GM12892 (cell line): Measurements from ENCODE around the gene PKMYT1.
A peak's percentile ranks its signal among the peaks of the same experiment; 100 is the strongest.
"Not testable (repeated sequence)": the region's sequence is repeated elsewhere in the genome, so short reads cannot be mapped to it uniquely, and the experiment has no call there.

Experiments used
- DNase-seq: peaks from one replicate; pipeline ENCODE4 v3.0.0; 2011; ENCODE audit not compliant: insufficient read length
- FAIRE-seq: peaks from 2 replicates; lab custom pipeline; 2011; peaks lifted over from hg19 to GRCh38; lab: Jason Lieb, UNC
- POLR2A ChIP-seq: IDR thresholded peaks from 2 replicates; pipeline ENCODE4 v1.6.1; 2011; ENCODE audit warnings: low read depth, low read length, control low read depth
- POLR2AphosphoS5 ChIP-seq: IDR thresholded peaks from 2 replicates; pipeline ENCODE4 v1.6.1; 2011; ENCODE audit warnings: low read depth, low read length, control low read depth
- TAF1 ChIP-seq: IDR thresholded peaks from 2 replicates; pipeline ENCODE4 v1.6.1; 2011; ENCODE audit warnings: low read depth, mild to moderate bottlenecking, control low read depth, low read length, borderline replicate concordance

The PKMYT1 gene

DNA sequence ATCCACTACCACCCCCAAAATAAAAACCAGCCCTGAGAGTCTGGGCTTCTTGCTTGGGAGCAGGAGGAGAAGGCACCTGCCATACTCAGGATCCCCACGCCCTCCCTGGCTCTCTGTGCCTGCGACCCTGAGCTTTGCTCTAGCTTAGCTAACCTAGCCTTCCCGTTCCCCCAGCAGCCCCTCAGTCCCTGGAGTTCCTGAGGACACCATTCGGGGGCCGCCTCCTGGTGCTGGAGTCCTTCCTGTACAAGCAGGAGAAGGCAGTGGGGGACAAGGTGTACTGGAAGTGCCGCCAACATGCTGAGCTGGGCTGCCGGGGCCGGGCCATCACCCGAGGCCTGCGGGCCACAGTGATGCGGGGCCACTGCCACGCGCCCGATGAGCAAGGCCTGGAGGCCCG, 50.0 kb downstream of the PKMYT1 start:
- DNase-seq: no peak
- FAIRE-seq: no peak
- no peak for TF ChIP-seq TAF1
- TF ChIP-seq POLR2A: no peak
- no peak for TF ChIP-seq POLR2AphosphoS5

DNA sequence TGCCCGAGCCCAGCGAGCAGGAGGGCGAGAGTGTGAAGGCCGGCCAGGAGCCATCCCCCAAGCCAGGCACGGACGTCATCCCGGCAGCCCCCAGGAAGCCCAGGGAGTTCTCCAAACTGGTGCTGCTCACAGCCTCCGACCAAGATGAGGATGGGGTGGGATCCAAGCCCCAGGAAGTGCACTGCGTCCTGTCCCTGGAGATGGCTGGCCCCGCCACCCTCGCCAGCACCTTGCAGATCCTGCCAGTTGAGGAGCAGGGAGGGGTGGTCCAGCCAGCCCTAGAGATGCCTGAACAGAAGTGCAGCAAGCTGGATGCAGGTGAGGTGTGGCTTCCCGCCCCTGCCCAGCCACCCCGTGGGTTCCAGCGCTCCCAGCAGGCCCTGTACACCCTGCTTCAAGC, 50.6 kb downstream of the PKMYT1 start:
- FAIRE-seq (no peak), DNase-seq (no peak)
- TF ChIP-seq TAF1 (no peak), POLR2A (no peak), POLR2AphosphoS5 (no peak)

DNA sequence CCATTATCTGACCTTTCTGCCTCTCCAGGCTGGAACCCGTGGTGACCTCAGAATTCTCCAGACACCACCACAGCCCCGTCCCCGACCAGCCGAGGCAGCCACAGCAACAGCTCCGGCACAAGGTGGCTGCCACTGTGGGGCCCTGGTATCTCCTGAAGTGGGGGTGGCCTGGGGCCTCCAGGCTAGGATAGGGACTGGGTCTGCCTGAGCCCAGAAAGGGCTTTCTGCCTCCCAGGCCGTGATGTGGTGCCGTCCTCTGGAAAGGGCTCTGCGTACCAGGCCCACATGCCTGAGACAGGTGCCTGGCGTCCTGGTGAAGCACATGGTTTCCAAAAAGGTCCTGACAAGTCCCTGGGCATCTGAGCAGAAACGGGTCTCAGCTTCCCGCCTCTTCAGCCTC, 51.5 kb downstream of the PKMYT1 start:
- no peak for FAIRE-seq
- DNase-seq: no peak
- TF ChIP-seq TAF1: no peak
- no peak for TF ChIP-seq POLR2AphosphoS5
- TF ChIP-seq POLR2A: no peak

DNA sequence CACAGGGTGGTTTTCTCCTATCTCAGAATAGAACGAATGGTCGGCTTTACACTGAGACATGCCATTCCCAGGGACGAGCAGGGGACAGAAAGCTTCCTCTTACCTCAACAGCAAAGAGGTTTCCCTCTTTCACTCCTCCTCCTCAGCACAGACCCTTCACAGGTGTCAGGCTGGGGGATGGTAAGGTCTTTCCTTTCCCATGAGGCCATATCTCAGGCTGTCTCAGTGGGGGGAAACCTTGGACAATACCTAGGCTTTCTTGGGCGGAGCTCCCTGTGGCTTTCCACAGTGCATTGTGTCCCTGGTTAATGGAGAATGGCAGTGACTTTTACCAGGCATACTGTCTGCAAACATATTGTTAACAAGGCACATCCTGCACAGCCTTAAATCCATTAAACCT, 52.1 kb downstream of the PKMYT1 start:
- not testable (repeated sequence) for DNase-seq, FAIRE-seq

DNA sequence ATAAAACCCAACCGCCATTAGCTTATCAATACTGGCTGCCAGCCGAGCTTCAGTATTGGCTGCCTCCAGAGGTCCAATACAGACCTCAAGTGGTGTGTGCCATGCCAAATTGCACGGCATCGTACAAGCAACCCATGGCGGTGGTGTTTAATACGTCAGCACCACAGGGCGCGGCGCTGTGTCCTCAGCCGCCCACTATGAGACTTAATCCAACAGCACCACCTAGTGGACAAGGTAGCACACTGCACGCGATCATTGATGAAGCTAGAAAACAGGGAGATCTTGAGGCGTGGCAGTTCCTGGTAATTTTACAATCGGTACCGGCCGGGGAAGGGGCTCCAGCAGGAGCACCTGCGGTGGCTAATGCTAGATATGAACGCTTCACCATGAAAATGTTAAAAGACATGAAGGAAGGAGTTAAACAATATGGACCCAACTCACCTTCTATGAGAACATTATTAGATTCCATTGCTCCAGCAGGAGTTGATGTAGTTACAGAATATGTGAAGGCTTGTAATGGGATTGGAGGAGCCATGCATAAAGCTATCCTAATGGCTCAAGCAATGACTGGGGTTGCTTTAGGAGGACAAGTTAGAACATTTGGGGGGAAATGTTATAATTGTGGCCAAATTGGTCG, 53.1 kb downstream of the PKMYT1 start:
- no peak for TF ChIP-seq POLR2A
- TF ChIP-seq TAF1: no peak
- peak; percentile 48 for DNase-seq
- FAIRE-seq: peak; percentile 99

DNA sequence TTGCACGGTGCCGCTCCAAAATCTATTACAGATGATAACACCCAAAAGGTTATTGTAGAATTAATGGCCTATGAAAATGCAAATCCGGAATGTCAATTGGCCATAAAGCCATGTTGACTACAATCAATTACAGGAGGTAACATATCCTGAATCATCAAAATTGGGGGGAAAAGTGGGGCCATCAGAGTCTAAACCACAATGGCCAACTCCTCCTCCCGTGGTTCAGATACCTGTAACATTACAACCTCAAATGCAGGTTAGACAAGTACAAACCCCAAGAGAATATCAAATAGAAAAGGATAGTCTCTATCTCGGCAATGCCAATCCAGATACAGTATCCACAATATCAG, 53.6 kb downstream of the PKMYT1 start:
- DNase-seq: no peak
- peak; percentile 21 for FAIRE-seq
- TF ChIP-seq POLR2AphosphoS5 (no peak), POLR2A (no peak), TAF1 (no peak)

DNA sequence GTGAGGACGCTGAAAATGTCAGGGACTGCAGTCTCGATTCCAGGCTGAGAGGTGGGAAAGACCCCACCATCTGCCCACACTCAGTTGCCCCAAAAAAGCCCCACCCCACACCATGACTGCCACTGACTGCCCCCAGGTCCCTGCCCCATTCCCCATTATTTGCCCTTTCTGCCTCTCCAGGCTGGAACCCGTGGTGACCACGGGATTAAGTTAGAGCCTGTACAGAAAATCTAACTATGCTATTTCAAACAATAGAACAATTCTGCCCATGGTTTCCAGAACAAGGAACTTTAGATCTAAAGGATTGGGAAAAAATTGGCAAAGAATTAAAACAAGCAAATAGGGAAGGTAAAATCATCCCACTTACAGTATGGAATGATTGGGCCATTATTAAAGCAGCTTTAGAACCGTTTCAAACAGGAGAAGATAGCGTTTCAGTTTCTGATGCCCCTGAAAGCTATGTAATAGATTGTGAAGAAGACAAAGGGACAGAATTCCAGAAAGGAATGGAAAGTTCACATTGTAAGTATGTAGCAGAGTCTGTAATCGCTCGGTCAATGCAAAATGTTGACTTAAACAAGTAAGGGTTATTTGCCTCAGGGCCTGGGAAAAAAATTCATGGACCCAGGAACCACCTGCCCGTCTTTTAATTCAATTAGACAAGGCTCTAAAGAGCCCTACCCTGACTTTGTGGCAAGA, 54.1 kb downstream of the PKMYT1 start:
- TF ChIP-seq POLR2A (no peak), TAF1 (no peak)
- DNase-seq: no peak

DNA sequence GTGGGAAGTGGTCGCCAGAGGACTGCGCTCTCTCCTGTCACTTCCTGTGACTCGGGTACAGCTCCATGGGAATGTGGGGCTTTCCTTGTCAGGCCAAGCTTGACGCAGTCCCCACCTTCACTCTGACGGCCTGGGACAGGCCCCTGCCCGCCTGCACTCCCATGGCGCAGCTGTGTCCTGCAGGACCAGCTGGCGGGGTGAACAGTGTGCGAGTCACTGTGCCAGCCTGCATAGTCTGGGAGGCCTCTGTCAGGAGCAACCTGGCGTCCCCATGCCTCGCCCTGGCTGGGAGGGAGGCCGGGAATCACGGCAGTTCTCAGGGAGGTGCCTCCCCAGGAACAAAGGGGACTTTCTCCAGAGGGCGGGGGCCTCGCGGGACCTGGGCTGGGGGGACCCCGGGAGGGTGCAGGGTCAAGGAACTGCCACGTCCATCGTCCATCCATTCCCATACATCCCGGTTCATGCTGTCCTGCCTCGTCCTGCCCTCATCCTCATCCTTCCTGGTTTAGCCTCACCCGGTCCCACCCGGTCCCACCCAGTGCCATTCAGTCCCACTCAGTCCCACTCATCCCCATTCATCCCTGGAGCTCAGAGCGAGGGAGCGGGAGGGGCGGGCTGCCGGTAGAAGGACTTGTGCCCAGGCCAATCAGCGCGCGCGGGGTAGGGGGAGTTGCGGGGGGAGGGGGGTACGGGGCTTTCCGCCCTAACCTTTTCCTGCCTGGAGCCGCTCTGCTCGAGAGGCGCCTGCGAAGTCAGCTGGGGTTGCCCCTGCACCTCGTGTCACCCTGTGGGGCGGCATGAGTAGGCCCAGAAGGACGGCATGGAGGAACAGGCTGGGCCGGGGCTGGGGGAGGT, 55.1 kb downstream of the PKMYT1 start:
- no peak for DNase-seq
- TF ChIP-seq POLR2A: no peak
- no peak for FAIRE-seq

More for the DNA sequence above, 54.1 kb downstream of the PKMYT1 start:
- FAIRE-seq: no peak

DNA sequence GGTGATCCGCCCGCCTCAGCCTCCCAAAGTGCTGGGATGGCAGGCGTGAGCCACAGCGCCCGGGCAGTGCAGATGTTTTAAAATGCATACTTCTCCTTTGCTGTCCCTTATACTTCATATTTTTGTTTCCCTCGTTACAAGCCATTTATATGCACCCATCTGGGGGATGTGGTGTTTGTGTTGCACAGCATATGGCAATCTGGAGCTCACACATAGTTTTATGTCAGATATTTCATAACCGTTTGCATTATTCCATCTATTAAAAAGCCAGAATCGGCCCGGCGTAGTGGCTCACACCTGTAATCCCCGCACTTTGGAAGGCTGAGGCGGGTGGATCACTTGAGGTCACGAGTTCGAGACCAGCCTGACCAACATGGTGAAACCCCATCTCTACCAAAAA, 56.8 kb downstream of the PKMYT1 start:
- no peak for FAIRE-seq
- no peak for TF ChIP-seq POLR2AphosphoS5
- no peak for TF ChIP-seq TAF1
- no peak for TF ChIP-seq POLR2A
- no peak for DNase-seq
